Breast epithelium (tissue), 4 donors: ENCODE measurements around the gene PLEKHD1. TPM values are rescaled to one million over a fixed set of nuclear protein-coding genes. Genes with fewer than 3 reads are reported as not detected.

Experiments used
- DNase-seq, 2 donors: peaks; one replicate each; pipeline ENCODE4 v3.0.0-alpha.2; 2019; ENCODE audit warnings: low spot score in 2 of 2
- H3K27ac ChIP-seq, 2 donors: fragments of 200-600 bp; sonication (generic) in 1 of 2; one replicate each; pipeline ENCODE4 v1.5.1; 2016 to 2019; ENCODE audit warnings: mild to moderate bottlenecking in 1 of 2
- H3K27me3 ChIP-seq, 2 donors: fragments of 200-600 bp; sonication (generic) in 1 of 2; one replicate each; pipeline versions ENCODE4 v1.5.1 to v1.6.0; 2017 to 2019; ENCODE audit warnings: control low read depth in 1 of 2, mild to moderate bottlenecking in 1 of 2
- H3K36me3 ChIP-seq: fragments of 200-600 bp; one replicate; pipeline ENCODE4 v1.5.1; 2019
- H3K4me1 ChIP-seq, 2 donors: fragments of 200-600 bp; sonication (generic); one replicate each; pipeline ENCODE4 v1.5.1; 2016 to 2019; ENCODE audit warnings: control low read depth in 1 of 2
- H3K4me3 ChIP-seq, 3 donors: fragments of 200-600 bp; sonication (generic); 1 replicate in 2 of 3; 2 replicates in 1 of 3; pipeline ENCODE4 v1.5.1; 2016 to 2019; ENCODE audit warnings: mild to moderate bottlenecking in 3 of 3, moderate library complexity in 2 of 3
- H3K9me3 ChIP-seq, 2 donors: fragments of 200-600 bp; sonication (generic) in 1 of 2; one replicate each; pipeline ENCODE4 v1.5.1; 2016 to 2019; ENCODE audit warnings: control low read depth in 1 of 2
- POLR2A ChIP-seq: fragments of 450-650 bp; IDR thresholded peaks from one replicate; pipeline ENCODE4 v1.6.1; 2016; ENCODE audit warnings: antibody characterized with exemption, mild to moderate bottlenecking, moderate library complexity
- POLR2AphosphoS5 ChIP-seq, 3 donors: sonication (generic); formaldehyde crosslinking; IDR thresholded peaks; one replicate each; pipeline ENCODE4 v1.6.1; 2017; ENCODE audit warnings: antibody characterized with exemption in 3 of 3
- intact Hi-C: fragments of 100-400 bp; cut with DNase I; formaldehyde crosslinking; loops from one replicate; pipeline ENCODE4 v1.15.1; 2023; ENCODE audit warnings: low total_unique reads
- total RNA-seq, 3 donors: library from RNA; depleted of rRNA; stranded (reverse); fragments of >200 nt; gene quantifications; one replicate each; pipeline ENCODE4 v1.1.0, GENCODE V29; 2016
- TF ChIP-seq, protein P1 (sequence below), 3 donors: fragments of 450-650 bp; IDR thresholded peaks; one replicate each; pipeline ENCODE4 v1.5.1; 2016 to 2017; ENCODE audit warnings: antibody characterized with exemption in 3 of 3, mild to moderate bottlenecking in 3 of 3, moderate library complexity in 3 of 3

Gene PLEKHD1
- total RNA-seq, 3 donors from 2014 or later: under 0.01 to 2.3 (median 2.0) TPM

DNA sequence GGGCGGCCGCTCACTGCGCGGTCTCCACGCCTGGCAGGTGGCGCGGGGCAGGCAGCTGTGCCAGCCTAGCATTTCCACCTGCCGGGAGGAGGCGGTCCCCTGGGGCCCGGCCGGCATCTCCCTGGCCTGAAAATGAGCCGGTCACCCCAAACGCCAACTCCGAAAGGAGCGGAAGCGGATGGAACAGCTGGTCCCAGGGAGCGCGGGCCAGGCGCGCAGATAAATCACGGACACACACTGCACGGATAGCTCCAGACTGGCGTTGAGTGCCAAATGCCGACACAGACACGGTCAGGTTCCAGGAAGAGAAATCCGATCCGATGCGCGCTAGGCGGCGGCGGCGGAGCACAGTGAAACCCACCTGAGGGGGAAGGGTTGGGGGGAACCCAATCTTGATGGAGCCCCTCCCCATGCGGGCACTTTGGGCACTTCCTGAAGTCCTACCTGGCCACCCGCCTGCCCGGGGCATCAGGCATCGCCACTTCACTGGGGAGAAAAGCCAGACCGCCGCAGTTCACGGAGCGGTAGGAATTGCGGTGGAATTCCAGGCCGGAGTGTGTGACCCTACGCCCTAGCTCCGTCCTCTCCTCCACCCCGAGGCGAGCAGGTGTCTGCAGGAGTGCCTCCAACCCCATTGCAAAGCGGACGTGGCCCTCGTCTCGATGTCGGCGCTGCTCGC is 624 bp upstream of the PLEKHD1 start:
- Histone ChIP-seq H3K4me1 (peaks cover 5 to 12% of the 10 kb centered on the region in 2 donors), H3K9me3 (no peaks in the 10 kb centered on the region), H3K27ac (no peak overlapping the region), H3K36me3 (no peaks in the 10 kb centered on the region), H3K27me3 (peaks cover 6 to 35% of the 10 kb centered on the region in 2 donors), H3K4me3 (peak overlapping the region; percentile 30 to 60 (median 51))
- DNase-seq: peak; percentile 20 to 57
- intact Hi-C loops: no loop called here
- TF ChIP-seq, protein P1, sequence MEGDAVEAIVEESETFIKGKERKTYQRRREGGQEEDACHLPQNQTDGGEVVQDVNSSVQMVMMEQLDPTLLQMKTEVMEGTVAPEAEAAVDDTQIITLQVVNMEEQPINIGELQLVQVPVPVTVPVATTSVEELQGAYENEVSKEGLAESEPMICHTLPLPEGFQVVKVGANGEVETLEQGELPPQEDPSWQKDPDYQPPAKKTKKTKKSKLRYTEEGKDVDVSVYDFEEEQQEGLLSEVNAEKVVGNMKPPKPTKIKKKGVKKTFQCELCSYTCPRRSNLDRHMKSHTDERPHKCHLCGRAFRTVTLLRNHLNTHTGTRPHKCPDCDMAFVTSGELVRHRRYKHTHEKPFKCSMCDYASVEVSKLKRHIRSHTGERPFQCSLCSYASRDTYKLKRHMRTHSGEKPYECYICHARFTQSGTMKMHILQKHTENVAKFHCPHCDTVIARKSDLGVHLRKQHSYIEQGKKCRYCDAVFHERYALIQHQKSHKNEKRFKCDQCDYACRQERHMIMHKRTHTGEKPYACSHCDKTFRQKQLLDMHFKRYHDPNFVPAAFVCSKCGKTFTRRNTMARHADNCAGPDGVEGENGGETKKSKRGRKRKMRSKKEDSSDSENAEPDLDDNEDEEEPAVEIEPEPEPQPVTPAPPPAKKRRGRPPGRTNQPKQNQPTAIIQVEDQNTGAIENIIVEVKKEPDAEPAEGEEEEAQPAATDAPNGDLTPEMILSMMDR (IDR thresholded peaks at IDR 0.05): no peak
- no peak for TF ChIP-seq POLR2AphosphoS5 (IDR thresholded peaks at IDR 0.05)
- no peak for TF ChIP-seq POLR2A

DNA sequence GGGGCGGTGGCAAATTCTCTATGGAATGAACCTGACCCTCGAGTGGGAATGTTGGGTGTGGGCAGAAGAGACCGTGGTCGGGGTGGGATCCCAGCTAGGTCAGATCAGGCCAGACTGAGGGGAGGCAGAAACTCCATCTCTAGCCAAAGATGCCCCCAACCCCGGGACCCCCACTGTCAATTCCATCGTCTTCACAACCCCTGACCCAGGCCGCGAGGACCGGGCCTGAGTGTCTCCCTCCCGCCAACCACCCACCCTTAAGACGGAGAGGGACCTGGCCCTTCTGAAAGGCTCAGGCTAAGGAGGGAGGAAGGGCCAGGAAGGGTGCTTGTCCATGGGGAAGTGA is 760 bp downstream of the PLEKHD1 start:
- no peak overlapping the region for H3K27ac ChIP-seq
- no peak for DNase-seq
- no peaks in the 10 kb centered on the region for H3K9me3 ChIP-seq
- no peaks in the 10 kb centered on the region for H3K36me3 ChIP-seq
- H3K27me3 ChIP-seq: peaks cover 6 to 35% of the 10 kb centered on the region in 2 donors
- peak overlapping the region in 1 of 3 donors; percentile 60 for H3K4me3 ChIP-seq
- H3K4me1 ChIP-seq: peaks cover 5 to 12% of the 10 kb centered on the region in 2 donors
- TF ChIP-seq POLR2AphosphoS5 (IDR thresholded peaks at IDR 0.05) (no peak), POLR2A (no peak)
- TF ChIP-seq, protein P1 (IDR thresholded peaks at IDR 0.05): no peak
- intact Hi-C loops: no loop called here

DNA sequence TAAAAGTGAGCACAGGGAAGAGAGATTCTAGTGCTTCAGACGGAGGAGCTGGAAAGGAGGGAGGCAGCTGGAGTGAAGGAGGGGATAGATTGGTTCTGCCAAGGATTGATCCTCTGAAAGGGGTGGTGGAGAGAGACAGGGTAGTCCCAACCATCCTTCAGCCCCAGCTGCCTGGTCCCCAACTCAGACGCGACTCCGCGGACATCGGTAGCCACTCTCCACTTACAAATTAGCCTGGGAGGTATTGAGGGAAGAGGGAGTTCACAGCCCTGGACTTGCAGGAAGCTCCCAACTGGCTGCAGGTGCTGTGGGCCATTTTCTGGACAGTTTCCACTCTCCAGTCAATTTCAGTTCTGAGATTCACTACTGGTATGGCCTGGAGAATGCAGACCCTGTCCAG is 1.2 kb downstream of the PLEKHD1 start:
- Histone ChIP-seq H3K9me3 (no peaks in the 10 kb centered on the region), H3K27ac (no peak overlapping the region), H3K36me3 (no peaks in the 10 kb centered on the region), H3K4me3 (no peak overlapping the region), H3K4me1 (peaks cover 5 to 12% of the 10 kb centered on the region in 2 donors), H3K27me3 (peaks cover 6 to 35% of the 10 kb centered on the region in 2 donors)
- TF ChIP-seq, protein P1 (IDR thresholded peaks at IDR 0.05): no peak
- TF ChIP-seq POLR2AphosphoS5 (IDR thresholded peaks at IDR 0.05): no peak
- intact Hi-C loops: no loop called here
- DNase-seq: no peak

DNA sequence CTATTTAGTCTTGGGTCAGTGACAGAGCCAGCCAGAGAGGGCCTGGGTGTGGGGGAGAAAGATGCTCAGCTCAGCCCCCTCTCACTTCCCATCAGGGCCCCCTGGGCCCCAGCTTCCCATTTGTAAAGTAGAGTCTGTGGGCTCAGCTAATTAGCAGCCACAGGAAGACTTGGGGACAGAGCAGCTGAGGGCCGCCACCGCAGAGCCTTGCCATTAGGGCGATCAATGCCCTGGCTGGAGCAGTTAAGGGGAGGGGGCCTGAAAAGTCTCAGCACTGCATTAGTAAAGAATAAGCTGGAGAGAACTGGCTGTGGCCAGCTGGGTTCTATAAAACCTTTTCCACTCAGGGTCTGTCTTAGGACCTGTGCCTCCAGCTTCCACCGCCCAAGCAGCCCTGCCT is 2.7 kb downstream of the PLEKHD1 start:
- TF ChIP-seq POLR2AphosphoS5 (IDR thresholded peaks at IDR 0.05) (no peak), POLR2A (no peak)
- TF ChIP-seq, protein P1 (IDR thresholded peaks at IDR 0.05): no peak
- Histone ChIP-seq H3K4me3 (no peak overlapping the region), H3K27ac (no peak overlapping the region), H3K9me3 (no peaks in the 10 kb centered on the region), H3K27me3 (peaks cover 6 to 35% of the 10 kb centered on the region in 2 donors), H3K36me3 (no peaks in the 10 kb centered on the region), H3K4me1 (peaks cover 5 to 12% of the 10 kb centered on the region in 2 donors)
- DNase-seq: no peak
- intact Hi-C loops: no loop called here

DNA sequence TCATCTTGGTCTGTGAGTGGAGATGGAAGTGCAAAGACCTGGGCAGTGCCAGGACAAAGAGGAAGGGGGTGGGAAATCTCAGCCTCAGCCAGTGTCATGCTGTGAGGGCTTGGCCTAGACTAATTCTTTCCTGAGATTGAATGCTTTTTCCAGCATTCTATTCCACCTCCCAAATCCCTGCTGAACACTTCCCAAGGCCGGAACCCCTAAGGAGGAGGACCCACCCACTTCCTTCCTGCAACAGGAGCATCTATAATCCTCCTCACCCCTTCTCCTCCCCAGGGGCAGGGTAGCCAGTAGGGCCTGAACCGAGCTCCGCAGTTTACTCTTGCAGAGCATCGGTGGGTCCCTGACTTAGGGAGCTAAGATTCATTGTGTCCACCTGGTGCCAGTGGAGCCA is 3.2 kb downstream of the PLEKHD1 start:
- DNase-seq: no peak
- peaks cover 6 to 35% of the 10 kb centered on the region in 2 donors for H3K27me3 ChIP-seq
- no peak overlapping the region for H3K27ac ChIP-seq
- H3K4me3 ChIP-seq: no peak overlapping the region
- intact Hi-C loops: no loop called here
- H3K4me1 ChIP-seq: peaks cover 5 to 12% of the 10 kb centered on the region in 2 donors
- TF ChIP-seq POLR2AphosphoS5 (IDR thresholded peaks at IDR 0.05): no peak
- TF ChIP-seq, protein P1 (IDR thresholded peaks at IDR 0.05): no peak
- no peak for TF ChIP-seq POLR2A
- H3K36me3 ChIP-seq: no peaks in the 10 kb centered on the region
- H3K9me3 ChIP-seq: no peaks in the 10 kb centered on the region
